ENCODE data around the gene DUSP5. TPM values are rescaled to one million over a fixed set of nuclear protein-coding genes. Genes with fewer than 3 reads are reported as not detected.

DUSP5 gene
- total RNA-seq, 1 donor from 2014 or later, result 2.4 TPM

- no peak for DNase-seq
- Mint-ChIP-seq H3K27me3 (ENCODE audit: unreplicated experiment) (peaks cover 12% of the 10 kb centered on the region), H3K4me3 (ENCODE audit: unreplicated experiment) (no peak overlapping the region), H3K4me1 (ENCODE audit: low read depth, unreplicated experiment) (peaks cover 10% of the 10 kb centered on the region), H3K9me3 (ENCODE audit: unreplicated experiment) (peaks cover 3% of the 10 kb centered on the region), H3K27ac (ENCODE audit: unreplicated experiment) (no peak overlapping the region), H3K36me3 (ENCODE audit: unreplicated experiment) (no peaks in the 10 kb centered on the region)
- no peak for TF ChIP-seq CTCF (IDR thresholded peaks at IDR 0.05; ENCODE audit: partially characterized antibody, unreplicated experiment)
Measured at GRCh38 chr10:110492069-110492822, 5.5 kb upstream of the DUSP5 start.

- H3K4me1 Mint-ChIP-seq (ENCODE audit: low read depth, unreplicated experiment), result peaks cover 12% of the 10 kb centered on the region
Measured at GRCh38 chr10:110493832-110494426, 3.8 kb upstream of the DUSP5 start.

GRCh38 chr10:110494532-110494931 is 3.2 kb upstream of the DUSP5 start:
- DNase-seq, result no peak
- Mint-ChIP-seq H3K4me1 (ENCODE audit: low read depth, unreplicated experiment) (peaks cover 18% of the 10 kb centered on the region), H3K4me3 (ENCODE audit: unreplicated experiment) (no peak overlapping the region), H3K9me3 (ENCODE audit: unreplicated experiment) (peaks cover 3% of the 10 kb centered on the region), H3K36me3 (ENCODE audit: unreplicated experiment) (no peaks in the 10 kb centered on the region), H3K27ac (ENCODE audit: unreplicated experiment) (no peak overlapping the region), H3K27me3 (ENCODE audit: unreplicated experiment) (peaks cover 13% of the 10 kb centered on the region)
- TF ChIP-seq CTCF (IDR thresholded peaks at IDR 0.05; ENCODE audit: partially characterized antibody, unreplicated experiment), result no peak

More at GRCh38 chr10:110493832-110494426, 3.8 kb upstream of the DUSP5 start:
- no peak overlapping the region for H3K4me3 Mint-ChIP-seq (ENCODE audit: unreplicated experiment)
- H3K9me3 Mint-ChIP-seq (ENCODE audit: unreplicated experiment), result peaks cover 3% of the 10 kb centered on the region
- no peak for TF ChIP-seq CTCF (IDR thresholded peaks at IDR 0.05; ENCODE audit: partially characterized antibody, unreplicated experiment)
- no peak for DNase-seq
- peaks cover 15% of the 10 kb centered on the region for H3K27me3 Mint-ChIP-seq (ENCODE audit: unreplicated experiment)
- H3K27ac Mint-ChIP-seq (ENCODE audit: unreplicated experiment), result no peak overlapping the region
- H3K36me3 Mint-ChIP-seq (ENCODE audit: unreplicated experiment), result no peaks in the 10 kb centered on the region

- Mint-ChIP-seq H3K36me3 (ENCODE audit: unreplicated experiment) (no peaks in the 10 kb centered on the region), H3K4me3 (ENCODE audit: unreplicated experiment) (peak overlapping the region; percentile 84), H3K9me3 (ENCODE audit: unreplicated experiment) (peaks cover 3% of the 10 kb centered on the region), H3K27ac (ENCODE audit: unreplicated experiment) (peak overlapping the region; percentile 22), H3K4me1 (ENCODE audit: low read depth, unreplicated experiment) (peaks cover 24% of the 10 kb centered on the region), H3K27me3 (ENCODE audit: unreplicated experiment) (peaks cover 16% of the 10 kb centered on the region)
- peak; percentile 27 for DNase-seq
- TF ChIP-seq CTCF (IDR thresholded peaks at IDR 0.05; ENCODE audit: partially characterized antibody, unreplicated experiment), result no peak
Measured at GRCh38 chr10:110495731-110496552, 1.8 kb upstream of the DUSP5 start.
